ENCODE data around the gene NRGN. TPM values are rescaled to one million over a fixed set of nuclear protein-coding genes. Genes with fewer than 3 reads are reported as not detected.

NRGN gene
- total and polyA plus RNA-seq, 2 of the 4 experiments (the other 2 are of a cell fraction): 0.54 to 24.8 TPM

GRCh38 chr11:124724979-124725718, 14.6 kb upstream of the NRGN start (continued):
- TF ChIP-seq MXI1 (IDR thresholded peaks at IDR 0.05; ENCODE audit: borderline replicate concordance, low read depth, low read length): no peak

- BruUV-seq (replicated peaks): no TSS peak
- peak overlapping the region; percentile 53; the same call in 1 of the 2 replicates for H4K91ac ChIP-seq (ENCODE audit: insufficient read depth, low read depth, low read length)
- ATAC-seq (ENCODE audit: low read depth) (peak; percentile 45), DNase-seq (peak; percentile 77)
- 0% methylated on average over 2 of the region's 6 CpGs; no CpG with 5 or more reads in 1 of the 2 experiments for WGBS, 2 experiments (ENCODE audit: extremely low coverage in 2 of 2, insufficient read length in 1 of 2)
- H3K18ac ChIP-seq (ENCODE audit: low read depth, low read length): no peak overlapping the region
- peak overlapping the region; percentile 8 for H3K4me2 ChIP-seq (ENCODE audit: low read depth, low read length)
- H3K4me1 ChIP-seq (ENCODE audit: control insufficient read depth, insufficient read depth, low read length): peaks cover 5% of the 10 kb centered on the region
- no peaks in the 10 kb centered on the region for H3K9me3 ChIP-seq (ENCODE audit: control insufficient read depth, insufficient read depth, low read length)
- in situ Hi-C loops (cut with MboI; ENCODE audit: low sequenced_read_pairs): no loop called here
- TF ChIP-seq MAZ (IDR thresholded peaks at IDR 0.05; ENCODE audit: borderline replicate concordance, low read depth, low read length) (no peak), RCOR1 (IDR thresholded peaks at IDR 0.05; ENCODE audit: insufficient replicate concordance, low read length) (no peak), CTCF (conservative IDR thresholded peaks at IDR 0.05; ENCODE audit: low read depth, low read length) (no peak), ELK1 (IDR thresholded peaks at IDR 0.05; ENCODE audit: borderline replicate concordance, low read depth, low read length) (no peak), BHLHE40 (IDR thresholded peaks at IDR 0.05; ENCODE audit: low read depth, low read length) (no peak), RFX5 (IDR thresholded peaks at IDR 0.05; ENCODE audit: low read depth, low read length) (no peak), POLR2A (IDR thresholded peaks at IDR 0.05; ENCODE audit: low read depth, low read length) (no peak), NFE2L2 (IDR thresholded peaks at IDR 0.05; ENCODE audit: low read depth, low read length) (no peak), USF2 (IDR thresholded peaks at IDR 0.05; ENCODE audit: low read depth, low read length) (no peak)
- H3K23ac ChIP-seq (ENCODE audit: low read depth, low read length): peak overlapping the region; percentile 67; the same call in 1 of the 2 replicates
- H2BK120ac ChIP-seq (ENCODE audit: low read depth, low read length): peak overlapping the region; percentile 48
- H2BK20ac ChIP-seq (ENCODE audit: low read depth, low read length): peak overlapping the region; percentile 54; the same call in 1 of the 2 replicates
- dilution Hi-C loops (cut with HindIII; ENCODE audit: low sequenced_read_pairs, unreplicated experiment): no loop called here
- peaks cover 22% of the 10 kb centered on the region for H3K27me3 ChIP-seq (ENCODE audit: control insufficient read depth, insufficient read depth, low read length)
- no peak overlapping the region for H3K27ac ChIP-seq (ENCODE audit: insufficient read depth, low read length)
- intact Hi-C loops (cut with micrococcal nuclease): no loop called here
- peak overlapping the region; percentile 51 for H2AK9ac ChIP-seq (replicated peaks; ENCODE audit: low read depth, low read length, poor library complexity)
- CTCF ChIA-PET: interaction anchor here (1.0 kb wide), 1 partner anchor 18 kb away, joined by 3 read pairs; no protein-coding TSS in a partner anchor
- peak overlapping the region; percentile 27; the same call in 1 of the 3 replicates for H2BK15ac ChIP-seq (ENCODE audit: low read depth, low read length)
- peaks cover 12% of the 10 kb centered on the region for H3K9me1 ChIP-seq (ENCODE audit: insufficient read depth, low read length)
- peak overlapping the region; percentile 33 for H2BK5ac ChIP-seq (ENCODE audit: low read depth, low read length, poor library complexity, severe bottlenecking)
- no peak overlapping the region; the same call in 1 of the 2 replicates for H4K5ac ChIP-seq (ENCODE audit: low read depth, low read length)
- H2AFZ ChIP-seq (replicated peaks; ENCODE audit: low read length, poor library complexity): peak overlapping the region; percentile 88
- H3K36me3 ChIP-seq (ENCODE audit: control insufficient read depth, insufficient read depth, low read length): no peaks in the 10 kb centered on the region
- no peak overlapping the region for H3K4me3 ChIP-seq (ENCODE audit: insufficient read depth, low read depth, low read length)
- H3K79me1 ChIP-seq (ENCODE audit: low read depth in 1 of 2, low read length in 2 of 2): no peaks in the 10 kb centered on the region
- peak overlapping the region; percentile 53 for H3K14ac ChIP-seq (replicated peaks; ENCODE audit: low read depth, low read length)
- H3K56ac ChIP-seq (ENCODE audit: extremely low read depth, insufficient read depth, low read length): no peak overlapping the region
- H4K20me1 ChIP-seq (ENCODE audit: insufficient read depth, low read length): no peaks in the 10 kb centered on the region
- H3K4ac ChIP-seq (ENCODE audit: low read depth, low read length): no peak overlapping the region; the same call in none of the 2 replicates
- POLR2A ChIA-PET (ENCODE audit: unreplicated experiment): interaction anchor here (0.6 kb wide), 1 partner anchor 1647 kb away, joined by 5 read pairs; no protein-coding TSS in a partner anchor
- H2AK5ac ChIP-seq (ENCODE audit: low read depth, low read length): peak overlapping the region; percentile 67; the same call in 1 of the 2 replicates
- H4K8ac ChIP-seq (ENCODE audit: low read depth in 2 of 2, low read length in 2 of 2): peak overlapping the region in 1 of 2 experiments; percentile 72; a peak in 1 of 4 replicates
- H3K9ac ChIP-seq (ENCODE audit: low read depth, low read length): no peak overlapping the region
Observed at GRCh38 chr11:124725719-124726105, 14.0 kb upstream of the NRGN start.

Data from IMR-90 (cell line).